Islet of Langerhans (tissue), 1 donor: Measurements from ENCODE around the gene CA9.
A peak's percentile ranks its signal among the peaks of the same experiment; 100 is the strongest.

ENCODE experiments used
- FAIRE-seq: peaks from one replicate; lab custom pipeline; 2011; peaks lifted over from hg19 to GRCh38; lab: Jason Lieb, UNC

Gene CA9

GRCh38 chr9:35651956-35652828, 21.5 kb upstream of the CA9 start:
- peak; percentile 94 for FAIRE-seq

GRCh38 chr9:35652829-35653209, 20.9 kb upstream of the CA9 start:
- no peak for FAIRE-seq

- FAIRE-seq: no peak
Observed at GRCh38 chr9:35653611-35654010, 20.1 kb upstream of the CA9 start.

GRCh38 chr9:35656348-35656747, 17.4 kb upstream of the CA9 start:
- FAIRE-seq: no peak

- no peak for FAIRE-seq
Observed at GRCh38 chr9:35656831-35657545, 16.7 kb upstream of the CA9 start.

- FAIRE-seq: peak; percentile 89
Observed at GRCh38 chr9:35657546-35658136, 16.1 kb upstream of the CA9 start, which contains the start of gene RMRP. TSS of gene RMRP (minus strand) at chr9:35658019.

GRCh38 chr9:35658137-35658967, 15.4 kb upstream of the CA9 start, which contains the start of gene CCDC107:
TSS of gene CCDC107 (plus strand) at chr9:35658292. CDS start at chr9:35658380, 88 bp downstream.
- no peak for FAIRE-seq

- no peak for FAIRE-seq
Observed at GRCh38 chr9:35658968-35659220, 14.8 kb upstream of the CA9 start.

- FAIRE-seq: no peak
Observed at GRCh38 chr9:35659340-35659739, 14.4 kb upstream of the CA9 start.

- FAIRE-seq: no peak
Observed at GRCh38 chr9:35660966-35661415, 12.7 kb upstream of the CA9 start.

- no peak for FAIRE-seq
Observed at GRCh38 chr9:35661756-35662350, 11.9 kb upstream of the CA9 start.

- FAIRE-seq: no peak
Observed at GRCh38 chr9:35662437-35662836, 11.3 kb upstream of the CA9 start.

- FAIRE-seq: no peak
Observed at GRCh38 chr9:35664531-35665470, 8.9 kb upstream of the CA9 start, which contains the start of gene ARHGEF39. TSS of gene ARHGEF39 (minus strand) at chr9:35665195. CDS start at chr9:35665169, 26 bp downstream.

GRCh38 chr9:35665471-35665818, 8.3 kb upstream of the CA9 start:
- no peak for FAIRE-seq

- FAIRE-seq: no peak
Observed at GRCh38 chr9:35666045-35666444, 7.7 kb upstream of the CA9 start.

GRCh38 chr9:35666549-35666948, 7.2 kb upstream of the CA9 start:
- FAIRE-seq: no peak

GRCh38 chr9:35667939-35668338, 5.8 kb upstream of the CA9 start:
- no peak for FAIRE-seq

GRCh38 chr9:35669331-35670145, 4.2 kb upstream of the CA9 start:
- FAIRE-seq: peak; percentile 56

GRCh38 chr9:35674025-35674361, 265 bp downstream of the CA9 start:
- no peak for FAIRE-seq

- no peak for FAIRE-seq
Observed at GRCh38 chr9:35675204-35675603, 1.5 kb downstream of the CA9 start.
